Activated CD4-positive, alpha-beta T cell treated with anti-CD3 and anti-CD28 coated beads for 36 hours (primary cell): ENCODE data around the gene PNLIPRP1. TPM values are rescaled to one million over a fixed set of nuclear protein-coding genes. Genes with fewer than 3 reads are reported as not detected.

Experiments used
- ATAC-seq: fragments of 200-7000 bp; cut with Tn5 transposase; one replicate; pipeline ENCODE4 v1.10.0; 2021; ENCODE audit warnings: mild to moderate bottlenecking, moderate library complexity
- CTCF ChIA-PET: fragments of 350-600 bp; sonication (Branson Sonifier 250); formaldehyde crosslinking; loops from one replicate; lab custom pipeline; 2021; ENCODE audit warnings: antibody characterized with exemption; lab: Charles Lee
- POLR2A ChIA-PET: fragments of 350-600 bp; sonication (Branson Sonifier 250); formaldehyde crosslinking; loops from one replicate; lab custom pipeline; 2021; ENCODE audit warnings: antibody characterized with exemption, inconsistent platforms; lab: Charles Lee
- DNase-seq: peaks from one replicate; pipeline ENCODE4 v3.0.0-alpha.2; 2020
- H3K27ac Mint-ChIP-seq: one replicate; pipeline ENCODE4 v1.8.0; 2021; ENCODE audit warnings: mixed read lengths
- H3K27me3 Mint-ChIP-seq: one replicate; pipeline ENCODE4 v1.8.0; 2021; ENCODE audit warnings: mixed read lengths
- H3K36me3 Mint-ChIP-seq: one replicate; pipeline ENCODE4 v1.8.0; 2021; ENCODE audit warnings: low read depth, mixed read lengths
- H3K4me1 Mint-ChIP-seq: one replicate; pipeline ENCODE4 v1.8.0; 2021; ENCODE audit warnings: mixed read lengths
- H3K4me3 Mint-ChIP-seq: one replicate; pipeline ENCODE4 v1.8.0; 2021; ENCODE audit warnings: mild to moderate bottlenecking, moderate library complexity, mixed read lengths
- H3K9me3 Mint-ChIP-seq: one replicate; pipeline ENCODE4 v1.8.0; 2021; ENCODE audit warnings: low read depth, mixed read lengths
- intact Hi-C, 2 experiments: fragments of 100-400 bp; cut with DNase I in 1 of 2; cut with micrococcal nuclease in 1 of 2; formaldehyde crosslinking; loops; one replicate each; pipeline versions ENCODE4 v1.14.2 to v1.15.1; 2022 to 2024; cut with DNase I, micrococcal nuclease
- total RNA-seq, 2 experiments: library from RNA; stranded (reverse); gene quantifications; one replicate each; pipeline ENCODE4 v1.2.3, GENCODE V29; 2021

PNLIPRP1 gene
- total RNA-seq, 2 experiments from 2014 or later: not detected

DNA sequence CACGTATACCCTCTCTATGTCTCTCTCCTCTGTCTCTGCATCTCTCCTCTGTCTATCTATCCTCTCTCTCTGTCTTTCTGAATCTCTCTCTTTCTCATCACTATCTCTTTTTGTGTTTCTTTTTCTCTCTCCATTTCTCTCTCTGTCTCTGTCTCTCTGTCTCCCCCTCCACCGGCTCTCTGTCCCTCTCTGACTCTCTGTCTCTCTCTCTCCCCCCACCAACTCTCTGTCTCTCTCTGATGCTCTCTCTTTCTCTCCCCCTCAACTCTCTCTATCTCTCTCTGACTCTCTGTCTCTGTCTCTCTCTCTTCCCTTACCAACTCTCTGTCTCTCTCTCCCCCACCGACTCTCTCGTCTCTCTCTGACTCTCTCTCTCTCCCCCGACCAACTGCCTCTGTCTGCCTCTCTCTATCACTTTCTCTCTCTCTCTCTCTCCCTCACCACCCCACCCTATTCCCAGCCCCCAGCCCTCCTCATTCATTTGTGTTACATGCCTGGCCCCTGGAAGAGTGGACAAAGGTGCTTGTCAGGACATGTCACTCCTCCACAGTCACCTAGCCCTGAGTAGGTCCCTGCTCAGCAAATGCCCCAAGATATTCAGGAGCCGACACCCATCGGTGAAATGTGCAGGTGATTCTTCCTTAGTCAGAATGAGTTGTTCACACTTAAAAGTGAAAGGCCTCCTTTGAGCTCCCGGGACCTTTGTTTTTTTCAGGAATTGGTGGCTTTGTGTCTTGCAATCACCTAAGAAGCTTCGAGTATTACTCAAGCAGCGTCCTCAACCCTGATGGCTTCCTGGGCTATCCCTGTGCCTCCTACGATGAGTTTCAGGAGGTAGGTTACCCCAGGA, 43.6 kb downstream of the PNLIPRP1 start:
- ChIA-PET CTCF (no interaction called here), POLR2A (no interaction called here)
- H3K27ac Mint-ChIP-seq: no peak overlapping the region
- no peaks in the 10 kb centered on the region for H3K9me3 Mint-ChIP-seq
- no peak for DNase-seq
- H3K27me3 Mint-ChIP-seq: peaks cover 26% of the 10 kb centered on the region
- H3K4me1 Mint-ChIP-seq: no peaks in the 10 kb centered on the region
- no peak overlapping the region for H3K4me3 Mint-ChIP-seq
- intact Hi-C loops: no loop called here
- ATAC-seq: no peak
- H3K36me3 Mint-ChIP-seq: no peaks in the 10 kb centered on the region

DNA sequence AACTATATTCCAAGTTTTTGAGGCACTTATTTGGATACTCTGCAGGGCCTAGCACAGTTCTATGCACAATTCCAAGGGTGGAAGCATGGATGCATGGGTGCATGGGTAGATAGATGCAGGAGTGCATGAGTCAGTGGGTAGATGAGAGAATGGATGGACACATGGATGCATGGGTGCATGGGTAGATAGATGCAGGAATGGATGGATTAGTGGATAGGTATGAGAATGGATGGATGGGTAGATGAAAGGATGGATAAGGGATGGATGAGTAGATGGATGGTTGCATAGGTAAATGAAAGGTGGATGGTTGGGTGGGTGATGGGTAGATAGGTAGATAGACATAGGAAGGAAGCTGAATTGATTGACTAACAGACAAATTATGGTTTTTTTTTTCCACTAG, 45.6 kb downstream of the PNLIPRP1 start:
- ATAC-seq (no peak), DNase-seq (no peak)
- H3K9me3 Mint-ChIP-seq: peaks cover 3% of the 10 kb centered on the region
- H3K36me3 Mint-ChIP-seq: no peaks in the 10 kb centered on the region
- peaks cover 32% of the 10 kb centered on the region for H3K27me3 Mint-ChIP-seq
- no peak overlapping the region for H3K27ac Mint-ChIP-seq
- ChIA-PET POLR2A (no interaction called here), CTCF (no interaction called here)
- no peaks in the 10 kb centered on the region for H3K4me1 Mint-ChIP-seq
- H3K4me3 Mint-ChIP-seq: no peak overlapping the region
- intact Hi-C loops: no loop called here

GRCh38 chr10:116636976-116637375, 46.2 kb downstream of the PNLIPRP1 start:
- POLR2A ChIA-PET: no interaction called here
- H3K4me1 Mint-ChIP-seq: no peaks in the 10 kb centered on the region
- peaks cover 34% of the 10 kb centered on the region for H3K27me3 Mint-ChIP-seq
- H3K9me3 Mint-ChIP-seq: peaks cover 3% of the 10 kb centered on the region
- CTCF ChIA-PET: no interaction called here
- DNase-seq: no peak
- H3K27ac Mint-ChIP-seq: no peak overlapping the region
- no peak overlapping the region for H3K4me3 Mint-ChIP-seq
- no peak for ATAC-seq
- no peaks in the 10 kb centered on the region for H3K36me3 Mint-ChIP-seq
- intact Hi-C loops: no loop called here

GRCh38 chr10:116637830-116638229, 47.1 kb downstream of the PNLIPRP1 start:
- intact Hi-C loops: no loop called here
- H3K27me3 Mint-ChIP-seq: peaks cover 35% of the 10 kb centered on the region
- peaks cover 3% of the 10 kb centered on the region for H3K9me3 Mint-ChIP-seq
- H3K27ac Mint-ChIP-seq: no peak overlapping the region
- ATAC-seq (no peak), DNase-seq (no peak)
- no peaks in the 10 kb centered on the region for H3K4me1 Mint-ChIP-seq
- no peaks in the 10 kb centered on the region for H3K36me3 Mint-ChIP-seq
- POLR2A ChIA-PET: no interaction called here
- no peak overlapping the region for H3K4me3 Mint-ChIP-seq
- CTCF ChIA-PET: no interaction called here

DNA sequence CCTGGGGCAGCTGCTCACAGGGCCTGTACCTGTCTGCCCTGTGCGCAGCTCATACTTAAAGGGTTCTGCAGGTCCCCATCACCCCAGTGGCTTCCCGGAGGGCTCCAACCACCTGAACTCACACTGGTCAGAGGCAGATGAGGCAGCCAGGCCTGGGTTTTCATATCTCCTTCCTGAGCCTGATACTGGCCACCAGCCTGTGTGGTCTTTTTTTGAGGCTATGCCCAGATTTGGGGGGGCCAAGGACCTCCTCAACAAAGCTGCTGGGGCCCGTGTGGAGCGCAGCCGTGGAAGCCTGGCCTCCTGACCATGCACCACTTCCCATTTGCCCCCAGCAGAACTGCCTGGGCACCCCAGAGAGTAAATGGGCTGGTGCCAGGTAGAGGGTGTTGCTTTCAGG, 55.7 kb downstream of the PNLIPRP1 start:
- CTCF ChIA-PET: no interaction called here
- H3K27ac Mint-ChIP-seq: no peak overlapping the region

DNA sequence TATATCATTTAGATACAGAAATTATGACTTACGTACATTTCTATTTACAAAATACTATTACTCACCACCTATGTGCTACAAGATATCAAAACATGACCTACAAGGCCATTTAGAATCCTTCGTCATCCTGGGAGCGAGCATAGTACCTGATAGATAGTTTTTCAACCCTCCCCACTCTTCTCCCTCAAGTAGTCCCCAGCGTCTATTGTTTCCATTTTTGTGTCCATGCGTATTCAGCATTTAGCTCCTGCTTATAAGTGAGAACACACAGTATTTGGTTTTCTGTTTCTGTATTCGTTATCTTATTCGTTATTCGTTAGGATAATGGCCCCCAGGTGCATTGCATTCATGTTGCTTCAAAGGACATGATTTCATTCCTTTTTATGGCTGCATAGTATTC, 58.1 kb downstream of the PNLIPRP1 start:
- Mint-ChIP-seq H3K4me1 (no peaks in the 10 kb centered on the region), H3K4me3 (no peak overlapping the region), H3K27ac (no peak overlapping the region), H3K27me3 (peaks cover 25% of the 10 kb centered on the region), H3K36me3 (no peaks in the 10 kb centered on the region), H3K9me3 (peaks cover 7% of the 10 kb centered on the region)
- ChIA-PET POLR2A (interaction anchor here (0.5 kb wide), 1 partner anchor 1171 kb away, joined by 4 read pairs; no protein-coding TSS in a partner anchor), CTCF (no interaction called here)
- ATAC-seq (no peak), DNase-seq (no peak)
- intact Hi-C loops: no loop called here

More for the DNA sequence above, 55.7 kb downstream of the PNLIPRP1 start:
- Mint-ChIP-seq H3K27me3 (peaks cover 24% of the 10 kb centered on the region), H3K4me3 (no peak overlapping the region), H3K36me3 (no peaks in the 10 kb centered on the region), H3K4me1 (no peaks in the 10 kb centered on the region), H3K9me3 (peaks cover 7% of the 10 kb centered on the region)
- ATAC-seq (no peak), DNase-seq (no peak)
- intact Hi-C loops: no loop called here
- POLR2A ChIA-PET: no interaction called here

DNA sequence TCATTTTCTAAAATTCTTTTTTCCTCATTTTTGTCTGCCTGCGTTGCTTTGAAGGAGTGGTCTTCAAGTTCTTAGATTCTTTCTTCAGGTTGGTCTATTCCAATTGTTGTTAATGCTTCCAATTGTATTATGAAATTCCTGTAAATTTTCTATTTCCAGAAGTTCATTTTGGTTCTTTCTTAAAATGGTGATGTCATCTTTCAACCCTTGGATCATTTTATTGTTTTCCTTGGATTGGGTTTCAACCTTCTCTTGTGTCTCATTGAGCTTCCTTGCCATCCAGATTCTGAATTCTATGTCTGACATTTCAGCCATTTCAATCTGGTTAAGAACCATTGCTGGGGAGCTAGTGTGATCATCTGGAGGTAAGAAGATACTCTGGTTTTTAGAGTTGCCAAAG, 63.1 kb downstream of the PNLIPRP1 start:
- POLR2A ChIA-PET: no interaction called here
- CTCF ChIA-PET: no interaction called here
- Mint-ChIP-seq H3K27ac (no peak overlapping the region), H3K9me3 (peaks cover 7% of the 10 kb centered on the region), H3K27me3 (peaks cover 30% of the 10 kb centered on the region), H3K36me3 (no peaks in the 10 kb centered on the region), H3K4me1 (no peaks in the 10 kb centered on the region), H3K4me3 (no peak overlapping the region)
- DNase-seq (no peak), ATAC-seq (no peak)
- intact Hi-C loops: no loop called here

- no peak for DNase-seq
- H3K9me3 Mint-ChIP-seq: peaks cover 2% of the 10 kb centered on the region
- no peak overlapping the region for H3K27ac Mint-ChIP-seq
- ChIA-PET CTCF (interaction anchor here (0.6 to 1.0 kb wide), 3 partner anchors 29 to 257 kb away, joined by 3 to 4 read pairs (median 3); no protein-coding TSS in a partner anchor), POLR2A (no interaction called here)
- no peak for ATAC-seq
- H3K36me3 Mint-ChIP-seq: no peaks in the 10 kb centered on the region
- peaks cover 34% of the 10 kb centered on the region for H3K27me3 Mint-ChIP-seq
- no peak overlapping the region for H3K4me3 Mint-ChIP-seq
- intact Hi-C loops: no loop called here
- H3K4me1 Mint-ChIP-seq: no peaks in the 10 kb centered on the region
Measured at GRCh38 chr10:116654816-116655215, 64.1 kb downstream of the PNLIPRP1 start.

- ChIA-PET POLR2A (no interaction called here), CTCF (interaction anchor here (0.6 to 1.3 kb wide), 3 partner anchors 30 to 823 kb away, joined by 3 read pairs; no protein-coding TSS in a partner anchor)
- Mint-ChIP-seq H3K4me1 (no peaks in the 10 kb centered on the region), H3K9me3 (peaks cover 2% of the 10 kb centered on the region), H3K36me3 (no peaks in the 10 kb centered on the region), H3K27ac (no peak overlapping the region), H3K27me3 (peaks cover 34% of the 10 kb centered on the region), H3K4me3 (no peak overlapping the region)
- intact Hi-C loops: no loop called here
- ATAC-seq (no peak), DNase-seq (no peak)
Measured at GRCh38 chr10:116655568-116655967, 64.8 kb downstream of the PNLIPRP1 start.

- ChIA-PET CTCF (interaction anchor here (0.6 to 1.3 kb wide), 5 partner anchors 31 to 822 kb away, joined by 3 to 4 read pairs (median 3); no protein-coding TSS in a partner anchor), POLR2A (no interaction called here)
- no peaks in the 10 kb centered on the region for H3K4me1 Mint-ChIP-seq
- peaks cover 31% of the 10 kb centered on the region for H3K27me3 Mint-ChIP-seq
- no peak overlapping the region for H3K4me3 Mint-ChIP-seq
- H3K9me3 Mint-ChIP-seq: peaks cover 2% of the 10 kb centered on the region
- intact Hi-C loops: no loop called here
- DNase-seq: no peak
- H3K36me3 Mint-ChIP-seq: no peaks in the 10 kb centered on the region
- no peak overlapping the region for H3K27ac Mint-ChIP-seq
- ATAC-seq: no peak
Measured at GRCh38 chr10:116656044-116656443, 65.3 kb downstream of the PNLIPRP1 start.

GRCh38 chr10:116657863-116658551, 67.2 kb downstream of the PNLIPRP1 start:
- H3K9me3 Mint-ChIP-seq: no peaks in the 10 kb centered on the region
- ChIA-PET CTCF (no interaction called here), POLR2A (no interaction called here)
- H3K4me1 Mint-ChIP-seq: no peaks in the 10 kb centered on the region
- peaks cover 24% of the 10 kb centered on the region for H3K27me3 Mint-ChIP-seq
- no peak overlapping the region for H3K4me3 Mint-ChIP-seq
- intact Hi-C loops: no loop called here
- no peaks in the 10 kb centered on the region for H3K36me3 Mint-ChIP-seq
- no peak overlapping the region for H3K27ac Mint-ChIP-seq
- ATAC-seq (no peak), DNase-seq (no peak)
